Amniotic stem cell (primary cell): ENCODE results near the gene TMCC2.
"Not testable (repeated sequence)": the region's sequence is repeated elsewhere in the genome, so short reads cannot be mapped to it uniquely, and the experiment has no call there.

ENCODE experiments used
- DNase-seq: peaks from one replicate; lab custom pipeline; 2025; lab: John Stamatoyannopoulos, UW

TMCC2 gene

DNA sequence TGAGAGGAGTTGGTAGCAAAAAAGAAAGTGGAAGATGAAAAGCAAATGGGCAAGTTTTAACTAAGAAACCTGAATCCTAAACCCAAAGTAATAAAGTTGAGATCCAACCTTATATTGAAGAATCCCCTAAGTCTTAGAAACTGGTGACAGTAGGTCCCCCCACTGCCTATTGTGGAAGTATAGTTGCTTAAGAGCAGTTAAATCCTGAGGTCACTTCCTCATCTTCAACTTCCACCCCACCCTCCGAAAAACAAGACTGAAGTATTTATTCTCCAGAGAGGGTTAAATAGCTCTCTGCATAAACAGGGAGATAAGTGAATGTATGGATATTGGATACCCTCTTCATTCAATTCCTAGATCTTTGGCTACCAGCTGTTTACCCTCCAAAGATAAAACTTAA is 13.0 kb upstream of the TMCC2 start:
- DNase-seq: no peak

DNA sequence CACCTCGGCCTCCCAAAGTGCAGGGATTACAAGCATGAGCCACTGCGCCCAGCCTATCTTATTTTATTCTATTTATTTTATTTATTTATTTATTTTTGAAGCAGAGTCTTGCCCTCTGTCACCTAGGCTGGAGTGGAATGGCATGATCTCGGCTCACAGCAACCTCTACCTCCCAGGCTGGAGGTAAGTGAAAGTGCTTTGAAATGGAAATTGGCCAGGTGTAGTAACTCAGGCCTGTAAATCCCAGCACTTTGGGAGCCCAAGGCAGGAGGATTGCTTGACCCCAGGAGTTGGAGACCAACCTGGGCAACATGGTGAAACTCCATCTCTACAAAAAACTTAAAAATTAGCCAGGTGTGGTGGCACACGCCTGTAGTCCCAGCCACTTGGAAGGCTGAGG is 11.2 kb upstream of the TMCC2 start:
- no peak for DNase-seq

- DNase-seq: no peak
Measured at GRCh38 chr1:205217418-205217817, 10.3 kb upstream of the TMCC2 start.

DNA sequence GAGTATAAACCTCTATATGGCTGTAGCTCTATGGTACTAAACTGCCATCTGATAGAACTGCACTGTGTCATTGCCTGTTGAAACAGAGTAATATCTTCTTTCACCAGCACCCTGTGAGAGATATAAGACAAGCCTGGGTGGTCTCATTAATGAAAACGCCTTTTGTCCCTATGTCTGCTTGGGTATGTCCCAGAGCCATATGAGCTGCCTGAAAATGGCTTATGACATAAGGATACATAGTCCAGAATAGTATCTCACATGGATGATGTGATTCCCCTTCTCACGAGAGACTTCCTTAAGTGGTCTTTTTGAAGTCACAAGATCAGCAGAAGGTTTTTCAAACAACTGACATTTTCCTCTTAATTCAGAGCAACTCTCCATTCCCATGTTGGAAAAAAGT is 7.3 kb upstream of the TMCC2 start:
- no peak for DNase-seq

DNA sequence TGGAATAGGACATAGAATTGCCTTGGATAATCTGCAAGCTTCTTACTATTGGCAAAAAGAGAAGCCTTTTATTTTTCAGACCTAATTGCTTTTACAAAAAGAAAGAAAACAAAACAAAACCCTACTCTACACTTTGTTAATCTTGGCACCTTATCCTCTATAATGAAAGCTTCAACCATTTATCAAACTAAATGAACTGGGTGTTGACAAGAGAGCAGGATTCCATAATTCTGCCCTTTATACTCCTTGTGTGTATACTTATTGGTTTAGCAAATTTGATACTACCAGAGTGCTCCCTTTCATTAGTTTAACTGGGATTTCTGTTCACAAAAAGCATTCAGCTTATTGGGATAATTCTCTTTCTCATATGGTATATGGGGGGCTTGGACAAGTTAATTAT is 3.0 kb upstream of the TMCC2 start:
- DNase-seq: no peak

DNA sequence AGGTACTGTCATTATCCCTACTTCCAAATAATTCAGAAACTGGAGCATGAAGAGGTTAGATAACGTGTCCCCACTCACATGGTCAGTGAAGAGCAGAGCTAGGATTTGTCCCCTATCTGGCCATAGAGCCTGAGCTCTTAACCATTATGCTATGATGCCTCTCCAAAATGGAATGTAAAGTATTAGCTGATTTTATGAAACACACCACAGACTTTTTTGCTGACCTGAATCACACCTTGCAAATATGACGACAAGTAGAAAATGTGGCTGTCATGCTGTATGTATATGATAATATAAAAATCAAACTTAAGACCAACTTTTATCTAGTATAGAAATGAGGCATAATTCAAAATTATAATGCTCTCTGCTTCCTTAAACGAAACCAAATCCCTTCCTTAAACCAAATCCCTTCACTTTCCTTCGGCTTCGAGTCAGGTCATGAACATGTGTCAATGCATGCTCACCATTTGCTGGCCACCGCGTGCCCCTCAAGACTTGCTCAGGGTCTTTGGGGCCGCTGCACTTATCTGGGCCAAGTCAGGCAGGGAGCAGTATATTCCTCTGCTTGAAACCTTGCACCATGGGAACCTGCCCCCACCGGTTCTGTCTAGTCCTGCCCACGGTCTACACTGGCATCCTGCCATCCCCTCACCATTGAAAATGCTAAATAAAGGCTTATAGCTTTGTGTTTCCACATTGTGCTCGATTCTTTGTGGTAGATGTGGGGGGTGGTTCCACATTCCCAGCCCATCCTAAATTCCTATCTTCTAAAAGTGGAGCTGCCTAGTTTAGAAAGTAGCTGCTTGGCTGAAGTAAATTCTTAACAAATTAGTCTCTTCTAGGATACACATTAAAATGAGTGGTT is 1.6 kb upstream of the TMCC2 start:
- DNase-seq: no peak

DNA sequence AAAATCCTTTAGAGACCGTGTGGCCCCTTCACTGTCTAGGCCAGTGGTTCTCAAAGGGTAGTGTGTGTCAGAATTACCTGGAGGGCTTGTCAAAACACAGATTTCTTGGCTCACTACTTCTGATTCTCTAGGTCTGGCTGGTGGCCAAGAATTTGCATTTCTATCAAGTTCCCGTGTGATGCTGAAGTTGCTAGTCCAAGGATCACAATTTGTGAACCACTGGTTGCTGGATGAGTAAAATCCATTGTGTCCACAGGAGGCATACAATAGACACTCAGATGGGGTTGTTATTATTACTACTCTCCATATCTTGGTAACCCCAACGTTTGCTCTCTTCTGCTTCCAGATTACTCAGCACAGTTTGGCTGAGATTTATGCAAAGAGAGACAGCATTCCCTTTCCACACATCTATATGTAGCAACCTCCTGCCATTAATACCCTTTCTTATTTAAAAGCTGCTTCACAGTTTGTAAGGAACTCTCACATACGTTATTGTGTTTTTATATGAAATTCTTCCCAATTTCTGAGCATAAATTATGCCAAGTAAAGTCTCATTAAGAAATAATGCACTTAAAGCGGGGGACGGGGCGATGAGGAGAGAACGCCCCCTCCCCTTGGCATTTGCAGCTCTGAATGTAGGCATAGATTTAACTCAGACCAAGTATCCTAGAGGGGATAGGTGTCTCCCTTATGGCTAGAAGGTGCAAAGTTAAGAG is 720 bp upstream of the TMCC2 start:
- DNase-seq: no peak

GRCh38 chr1:205228093-205228521 is 361 bp downstream of the TMCC2 start:
- no peak for DNase-seq

DNA sequence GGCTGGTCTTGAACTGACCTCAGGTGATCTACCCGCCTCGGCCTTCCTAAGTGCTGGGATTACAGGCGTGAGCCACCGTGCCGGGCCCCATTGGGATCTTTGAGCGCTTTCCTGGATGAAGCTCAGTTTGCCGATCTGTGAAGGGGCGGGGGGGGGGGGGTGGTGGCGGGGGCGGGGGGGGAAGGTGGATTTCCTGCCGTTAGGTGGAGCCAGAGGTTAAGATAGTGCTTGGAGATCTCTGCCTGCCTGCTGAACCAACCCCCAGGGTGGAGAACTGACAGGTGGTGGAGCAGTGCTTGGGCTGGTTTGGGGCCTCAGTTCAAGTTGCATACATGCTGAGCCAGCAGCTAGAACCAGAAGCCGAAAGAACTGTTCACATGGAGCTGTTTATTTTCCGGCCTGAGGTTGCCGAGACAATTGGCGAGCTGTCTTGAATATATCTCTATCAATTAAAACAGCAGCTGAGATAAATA is 1.7 kb downstream of the TMCC2 start:
- DNase-seq: no peak

GRCh38 chr1:205229916-205230700 is 2.4 kb downstream of the TMCC2 start:
- no peak for DNase-seq

DNA sequence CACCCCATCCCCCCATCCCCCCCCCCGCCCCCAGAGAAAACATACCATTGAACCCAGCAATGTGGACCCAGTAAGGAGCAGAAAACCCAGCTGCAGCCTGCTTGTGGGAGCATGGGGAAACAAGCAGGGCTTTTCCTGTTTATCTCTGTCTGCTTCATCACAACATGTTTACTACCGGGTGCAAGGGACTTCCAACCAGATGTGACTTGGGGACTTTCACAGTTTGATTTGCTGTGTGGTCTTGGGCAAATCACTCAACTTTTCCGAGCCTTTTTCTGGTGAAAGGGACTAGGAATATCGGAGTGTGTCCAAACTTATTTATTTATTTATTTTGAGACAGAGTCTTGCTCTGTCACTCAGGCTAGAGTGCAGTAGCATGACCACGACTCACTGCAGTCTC is 3.2 kb downstream of the TMCC2 start:
- DNase-seq: no peak

DNA sequence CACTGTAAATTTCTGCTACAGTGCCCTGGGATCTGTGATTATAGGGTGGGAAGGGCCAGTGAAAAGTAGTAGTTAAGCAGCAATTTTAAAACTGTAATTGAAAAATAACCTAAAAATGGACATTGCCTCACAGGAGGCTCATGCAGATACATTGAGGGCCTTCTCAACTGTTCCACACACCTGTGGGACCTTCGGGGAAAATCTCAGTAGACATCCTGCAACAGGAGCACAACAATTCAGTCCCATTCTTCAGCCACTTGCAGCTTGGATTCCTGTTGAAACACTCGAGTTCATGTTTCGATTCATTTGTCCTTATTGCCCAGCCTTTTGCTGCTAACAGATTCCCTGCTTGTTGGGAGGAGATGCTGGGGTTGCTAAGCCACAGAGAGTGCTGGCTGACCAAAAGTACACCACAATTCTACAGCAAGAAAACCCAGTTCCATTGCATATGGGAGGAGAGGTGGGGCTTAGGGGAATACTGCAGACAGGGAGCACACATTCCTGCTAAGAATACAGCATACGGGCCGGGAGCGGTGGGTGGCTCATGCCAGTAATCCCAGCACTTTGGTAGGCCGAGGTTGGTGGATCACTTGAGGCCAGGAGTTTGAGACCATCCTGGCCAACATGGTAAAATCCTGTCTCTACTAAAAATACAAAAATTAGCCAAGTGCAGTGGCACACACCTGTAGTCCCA is 4.5 kb downstream of the TMCC2 start:
- no peak for DNase-seq

- DNase-seq: no peak
Measured at GRCh38 chr1:205232945-205233397, 5.2 kb downstream of the TMCC2 start.

- not testable (repeated sequence) for DNase-seq
Measured at GRCh38 chr1:205233986-205234385, 6.2 kb downstream of the TMCC2 start.

DNA sequence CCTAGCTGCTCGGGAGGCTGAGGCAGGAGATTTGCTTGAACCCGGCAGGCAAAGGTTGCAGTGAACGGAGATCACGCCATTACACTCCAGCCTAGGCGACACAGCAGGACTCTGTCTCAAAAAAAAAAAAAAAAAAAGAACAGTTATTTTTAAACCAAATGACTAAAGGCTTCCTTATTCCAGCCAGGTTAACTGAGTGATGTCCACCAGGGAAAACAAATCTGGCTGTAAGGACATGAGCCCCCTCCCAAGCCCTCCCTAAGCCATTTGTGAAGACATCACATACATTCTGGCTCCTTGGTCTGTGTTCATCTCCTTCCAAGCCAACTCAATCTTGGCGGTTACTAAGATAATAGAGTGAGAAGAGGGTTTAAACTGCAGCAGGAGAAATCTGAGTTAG is 8.2 kb downstream of the TMCC2 start:
- no peak for DNase-seq

DNA sequence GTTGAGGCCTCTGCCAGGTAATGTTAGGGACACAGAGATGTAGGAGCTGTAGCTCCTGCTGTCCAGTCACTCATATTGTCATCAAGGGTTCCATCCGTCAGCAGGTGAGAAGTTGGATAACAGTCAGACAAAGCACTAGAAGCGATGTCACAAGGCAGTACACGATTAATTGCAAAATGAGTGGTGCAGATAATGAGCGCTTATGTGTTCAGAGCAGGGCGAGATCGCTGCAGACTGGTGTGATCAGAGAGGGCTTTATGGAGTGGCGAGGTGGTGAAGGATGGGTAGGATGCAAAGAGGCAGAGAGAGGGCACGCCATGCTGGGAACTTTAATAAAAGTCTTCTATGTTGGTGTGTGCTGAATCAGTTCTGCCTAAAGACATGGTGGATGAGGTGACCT is 8.8 kb downstream of the TMCC2 start:
- DNase-seq: no peak

DNA sequence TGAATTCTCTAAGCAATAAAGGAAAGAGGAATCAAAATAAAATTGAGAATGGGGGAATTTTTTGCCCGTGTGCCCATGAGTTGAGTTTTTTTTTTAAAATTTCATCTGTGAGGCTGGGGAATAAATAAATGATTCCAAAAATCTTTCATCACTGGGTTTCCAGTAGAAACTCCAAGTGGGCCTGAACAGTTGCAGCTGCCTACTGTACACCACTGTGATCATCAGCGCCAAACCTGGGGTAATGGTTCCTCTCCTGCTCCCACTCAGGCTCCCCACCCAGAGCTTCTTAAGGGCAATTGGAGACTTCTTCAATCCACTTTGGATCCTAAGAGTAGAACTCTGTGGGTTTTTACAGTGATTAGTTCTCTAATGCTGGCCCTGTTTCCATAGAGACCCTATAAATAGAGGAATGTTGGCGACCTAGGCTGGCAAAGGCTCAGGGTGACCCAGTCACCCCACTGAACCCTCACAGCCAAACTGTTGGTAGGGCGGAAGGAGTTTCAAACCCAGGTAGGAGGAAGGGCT is 9.3 kb downstream of the TMCC2 start:
- DNase-seq: no peak

GRCh38 chr1:205237526-205238484 is 10.1 kb downstream of the TMCC2 start:
- no peak for DNase-seq

DNA sequence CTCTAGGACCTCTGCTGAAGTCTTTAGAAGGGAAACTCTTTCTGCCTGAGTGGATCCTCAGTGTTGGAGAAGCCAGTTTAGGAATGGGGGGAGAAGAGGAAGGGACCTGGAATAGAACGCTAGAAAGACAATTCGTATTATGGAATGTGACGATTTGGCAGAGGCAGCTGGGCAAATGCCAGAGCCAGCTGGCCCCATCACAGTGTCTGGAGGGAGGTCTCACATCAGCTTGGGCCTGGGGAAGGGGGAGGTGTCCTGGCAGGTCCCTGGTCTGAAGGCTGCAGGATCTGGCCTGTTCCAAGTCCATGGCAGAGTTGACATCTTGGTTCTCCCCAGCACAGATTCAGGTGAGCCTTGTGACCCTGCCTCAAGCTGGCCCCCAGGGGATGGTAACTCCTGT is 11.3 kb downstream of the TMCC2 start:
- DNase-seq: no peak

DNA sequence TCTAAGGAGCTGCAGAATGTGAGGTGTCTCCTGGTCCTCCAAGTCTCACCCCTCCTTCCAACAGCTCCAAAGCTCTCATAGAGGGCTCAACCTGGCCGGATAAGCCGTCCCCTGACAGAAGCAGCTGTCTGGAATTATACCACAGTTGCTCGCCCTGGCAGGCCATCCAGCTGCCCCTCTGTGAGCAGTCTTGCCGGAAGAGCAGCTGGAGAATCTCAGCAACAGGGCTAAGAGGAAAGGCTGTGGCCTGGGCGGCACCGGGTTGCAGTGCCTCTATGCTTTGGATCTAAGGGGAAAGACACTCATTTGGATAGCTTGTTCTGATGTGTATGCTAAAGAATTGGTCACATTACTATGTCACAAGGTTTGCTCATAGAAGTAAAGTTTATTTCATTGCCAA is 12.4 kb downstream of the TMCC2 start:
- DNase-seq: no peak
